ENCODE measurements around the gene ACTR5.

ACTR5 gene

DNA sequence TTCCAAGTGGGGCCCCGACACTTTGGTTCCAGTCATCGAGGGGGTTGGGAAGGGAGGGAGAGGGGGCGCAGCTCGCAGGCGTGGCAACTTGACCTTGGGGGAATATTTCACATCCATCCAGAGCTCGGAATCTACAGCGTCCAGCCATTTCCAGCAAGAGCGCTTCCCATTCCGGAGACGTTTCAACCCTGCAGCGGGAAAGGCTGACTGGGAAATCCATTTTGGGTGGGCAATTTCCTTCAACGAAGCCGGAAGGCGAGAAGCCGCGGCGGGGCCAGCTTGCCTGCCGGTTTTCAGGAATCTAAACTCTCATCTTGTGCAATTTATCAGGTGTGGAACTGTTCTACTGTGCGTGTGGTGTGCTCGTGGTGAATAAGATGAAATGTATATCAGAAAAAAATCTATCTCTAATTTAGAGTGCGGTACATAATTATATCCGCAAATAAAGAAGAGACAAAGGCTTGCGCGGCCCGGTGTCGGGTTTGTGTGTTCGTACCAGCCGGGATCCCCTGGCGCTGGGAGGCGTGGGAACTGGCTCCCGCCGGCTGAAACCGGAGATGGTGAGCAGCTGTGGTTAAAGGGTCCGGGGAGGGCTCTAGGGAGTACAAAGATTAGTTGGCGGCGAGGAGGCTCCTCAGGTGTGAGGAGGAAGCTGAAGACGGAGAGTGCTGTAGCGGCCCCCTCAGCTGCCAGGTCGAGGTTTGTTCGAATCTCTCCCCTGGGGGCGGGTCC is 19.2 kb upstream of the ACTR5 start:
- DNase-seq: peak in 3 of 56 donors; percentile 6 to 21 (median 13)

DNA sequence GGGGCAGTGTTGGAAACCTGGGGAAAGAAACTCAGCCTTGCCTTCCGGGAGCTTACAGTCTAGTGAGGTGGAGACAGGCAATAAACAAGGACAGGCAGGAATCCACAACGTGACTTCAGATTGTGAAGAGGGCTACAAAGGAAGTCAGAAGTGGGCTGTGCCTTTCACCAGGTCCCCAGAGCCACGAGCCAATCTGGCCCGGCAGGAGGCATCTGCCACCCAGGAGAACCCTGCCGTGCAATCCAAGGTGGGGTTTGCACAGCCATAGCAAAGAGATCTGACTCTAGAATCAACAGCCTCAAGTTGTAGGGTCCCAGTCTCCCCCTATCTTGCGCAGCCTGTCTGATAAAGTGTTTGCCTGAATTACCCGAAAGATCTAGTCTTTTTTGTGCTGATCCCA is 18.5 kb upstream of the ACTR5 start:
- DNase-seq: peak in 1 of 56 donors; percentile 20

DNA sequence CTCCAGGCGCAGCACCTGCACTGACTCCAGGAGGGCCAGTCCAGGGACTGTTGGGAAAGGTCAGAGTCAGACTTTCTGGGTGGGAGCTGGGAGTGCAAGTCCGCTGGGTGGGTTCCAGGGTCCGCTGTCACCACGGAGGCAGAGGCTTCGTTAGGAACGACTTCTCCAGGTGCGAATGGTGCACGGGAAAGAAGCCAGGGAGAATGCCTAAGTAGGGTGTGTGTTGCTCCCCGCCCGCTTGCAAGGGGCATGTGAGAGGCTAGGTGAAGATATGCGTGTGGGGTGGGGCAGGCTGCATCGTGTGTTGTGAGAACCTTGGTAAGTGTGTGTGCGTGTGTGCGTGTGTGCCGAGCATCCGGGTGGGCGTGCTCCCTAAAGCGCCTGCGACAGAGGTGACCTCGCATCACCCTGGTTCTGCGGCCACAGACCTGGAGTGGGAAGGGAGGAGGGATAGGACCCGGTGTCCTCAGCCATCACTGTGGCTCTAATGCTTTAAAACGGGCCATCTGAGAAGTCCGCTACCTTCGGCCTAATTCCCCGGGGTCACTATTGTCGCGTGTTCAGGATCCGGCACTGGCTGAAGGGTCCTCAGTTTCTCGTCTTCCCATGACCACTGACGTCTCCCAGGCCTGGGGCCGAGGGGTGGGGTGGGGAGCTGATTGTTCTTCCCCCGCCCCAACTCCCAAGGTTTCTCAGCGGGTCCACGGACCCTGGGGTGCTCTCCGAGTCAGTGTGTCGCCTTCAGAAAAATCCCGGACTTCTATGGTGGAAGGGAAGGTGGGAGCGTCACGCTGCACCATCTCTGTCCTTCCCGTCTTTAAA is 17.9 kb upstream of the ACTR5 start:
- DNase-seq: peak in 13 of 56 donors; percentile 8 to 53 (median 27)

DNA sequence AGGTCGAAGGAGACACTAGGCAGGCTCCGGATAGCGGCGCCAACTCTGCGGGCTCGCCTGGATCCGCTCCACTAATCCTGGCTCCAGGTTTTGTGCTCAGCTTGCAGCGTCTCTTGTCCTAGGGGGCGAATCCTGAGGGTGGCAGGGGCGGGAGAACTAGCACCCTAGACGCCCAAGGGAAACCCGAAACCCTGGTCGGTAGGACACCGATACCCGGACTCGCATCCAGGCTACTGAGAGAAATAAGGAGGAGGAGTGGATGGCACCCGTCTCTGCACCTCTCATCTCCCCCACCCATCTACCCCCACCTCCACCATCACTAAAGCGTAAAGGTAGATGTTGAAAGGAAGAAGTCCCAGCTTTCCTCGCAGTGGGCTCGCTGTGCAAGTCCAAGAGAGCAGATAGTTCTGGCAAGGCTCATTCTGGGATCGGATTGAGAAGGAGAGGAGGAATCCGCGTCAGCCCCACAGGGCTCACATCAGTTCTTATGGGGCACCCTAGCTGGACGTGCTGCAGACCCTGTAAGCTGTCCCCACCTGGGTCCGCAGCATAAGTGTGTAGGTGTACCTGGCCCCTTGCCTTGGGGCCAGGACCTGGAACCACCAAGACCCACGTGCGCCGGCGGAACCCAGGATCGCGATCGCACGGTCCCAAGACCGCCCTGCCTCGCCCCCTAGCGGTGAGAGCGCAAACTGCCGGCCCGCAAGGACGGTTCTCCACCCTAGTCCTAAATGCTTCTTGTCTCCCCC is 17.1 kb upstream of the ACTR5 start:
- peak in 45 of 56 donors; percentile 11 to 80 (median 48) for DNase-seq

DNA sequence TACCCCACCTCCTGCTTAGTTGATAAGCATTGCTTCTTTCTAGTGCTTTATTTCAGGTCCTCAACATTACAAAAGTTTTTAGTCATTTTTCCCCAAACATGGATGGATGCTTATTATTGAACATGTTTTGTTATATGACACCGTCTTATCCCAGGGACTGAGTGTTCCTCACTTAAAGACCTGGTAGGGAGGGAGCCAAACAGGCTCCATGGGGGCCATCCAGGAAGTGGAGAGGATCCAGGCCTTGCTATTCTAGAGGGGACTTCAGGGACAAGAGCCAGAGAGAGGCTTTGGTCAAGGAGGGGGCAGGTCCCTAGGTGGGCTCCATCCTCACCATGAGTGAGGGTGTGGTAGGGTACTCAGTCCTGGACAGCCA is 16.5 kb upstream of the ACTR5 start:
- DNase-seq: no peak

DNA sequence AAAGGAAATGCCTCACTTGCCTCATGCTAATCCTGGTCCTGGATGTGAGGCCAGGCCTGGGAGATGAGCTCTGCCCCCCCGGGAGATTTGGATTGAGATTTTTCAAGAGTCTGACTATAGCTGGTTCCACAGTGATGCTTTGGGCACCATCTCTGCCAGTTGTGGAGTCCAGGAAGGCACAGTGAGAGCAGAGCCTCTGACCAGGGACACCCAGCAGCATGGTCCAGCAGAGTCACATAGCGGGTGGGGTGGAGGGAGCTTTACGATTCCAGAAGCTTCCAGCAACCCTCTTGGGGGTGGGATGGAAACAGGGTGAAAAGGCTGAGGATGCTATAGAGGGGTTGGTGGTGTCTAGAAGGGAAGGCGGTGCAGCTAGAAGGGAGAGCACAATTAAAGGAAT is 15.3 kb upstream of the ACTR5 start:
- DNase-seq: no peak

DNA sequence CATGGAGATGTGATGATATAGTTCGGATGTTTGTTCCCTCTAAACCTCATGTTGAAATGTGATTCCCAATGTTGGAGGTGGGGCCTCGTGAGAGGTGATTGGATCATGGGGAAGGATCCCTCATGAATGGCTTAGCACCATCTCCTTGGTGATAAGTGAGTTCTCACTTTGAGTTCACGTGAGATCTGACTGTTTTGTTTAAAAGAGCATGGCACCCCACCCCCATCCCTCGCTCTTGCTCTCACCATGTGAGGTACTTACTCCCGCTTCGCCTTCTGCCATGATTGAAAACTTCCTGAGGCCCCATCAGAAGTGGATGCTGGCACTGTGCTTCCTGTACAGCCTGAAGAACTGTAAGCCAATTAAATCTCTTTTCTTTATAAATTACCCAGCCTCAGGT is 13.1 kb upstream of the ACTR5 start:
- DNase-seq: no peak

DNA sequence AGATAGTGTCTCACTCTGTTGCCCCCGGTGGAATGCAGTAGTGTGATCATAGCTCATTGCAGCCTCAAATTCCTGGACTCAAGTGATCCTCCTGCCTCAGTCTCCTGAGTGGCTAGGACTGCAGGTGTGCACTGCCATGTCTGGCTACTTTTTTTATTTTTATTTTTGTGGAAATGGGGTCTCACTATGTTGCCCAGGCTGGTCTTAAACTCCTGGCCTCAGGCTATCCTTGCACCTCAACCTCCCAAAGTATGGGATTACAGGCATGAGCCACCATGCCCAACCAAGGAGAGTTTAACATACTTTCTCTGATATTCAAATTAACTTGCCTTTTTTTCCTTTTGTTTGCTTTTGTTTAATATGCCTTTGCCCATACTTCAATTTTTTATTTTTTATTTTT is 10.4 kb upstream of the ACTR5 start:
- DNase-seq: no peak

DNA sequence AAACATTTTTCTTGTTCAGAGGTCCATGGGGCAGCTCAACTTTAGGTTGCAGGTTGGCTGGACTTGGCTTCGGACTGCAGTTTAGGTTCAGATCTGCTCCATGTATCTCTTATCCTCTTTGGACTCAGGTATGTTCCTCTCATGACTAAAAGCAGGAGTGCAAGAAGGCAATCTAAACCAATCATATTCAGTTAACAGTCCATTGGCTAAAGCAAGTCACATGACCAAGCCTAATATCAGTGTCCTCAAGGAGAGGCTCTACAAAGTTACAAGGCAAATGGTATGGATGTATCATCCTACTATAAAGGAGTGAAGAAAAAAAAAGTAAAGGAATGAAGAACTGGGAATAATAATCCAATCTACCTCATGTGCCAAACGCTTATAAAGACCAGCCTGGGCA is 2.5 kb upstream of the ACTR5 start:
- DNase-seq: no peak

DNA sequence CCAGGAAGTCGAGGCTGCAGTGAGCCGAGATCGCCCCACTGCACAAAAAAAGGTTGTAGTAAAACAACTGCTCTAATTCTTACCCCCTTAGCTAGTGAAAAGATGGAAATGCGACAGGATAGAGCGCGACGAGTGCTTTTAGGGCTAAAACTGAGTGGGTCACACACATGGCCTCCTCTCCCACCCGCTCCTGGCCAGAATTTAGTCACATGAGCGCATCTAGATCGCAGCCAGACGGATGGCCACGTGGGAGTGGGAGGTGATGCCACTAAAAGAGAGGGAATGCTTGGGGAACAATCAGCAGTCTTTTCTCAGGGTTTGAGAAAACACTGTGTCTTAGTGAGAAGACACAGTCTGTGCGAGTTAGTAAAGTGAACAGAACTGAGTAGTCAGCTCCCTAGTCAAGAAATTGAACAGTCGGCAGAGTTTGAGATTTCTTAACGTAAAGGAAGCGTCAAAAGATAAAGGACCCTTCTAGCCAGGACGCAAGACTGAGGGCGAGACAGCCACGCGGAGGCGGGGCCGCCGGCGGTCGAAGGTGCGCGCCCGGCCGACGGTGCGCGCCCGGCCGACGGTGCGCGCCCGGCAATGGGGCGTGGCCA is 664 bp upstream of the ACTR5 start:
- peak in 1 of 56 donors; percentile 19 for DNase-seq

DNA sequence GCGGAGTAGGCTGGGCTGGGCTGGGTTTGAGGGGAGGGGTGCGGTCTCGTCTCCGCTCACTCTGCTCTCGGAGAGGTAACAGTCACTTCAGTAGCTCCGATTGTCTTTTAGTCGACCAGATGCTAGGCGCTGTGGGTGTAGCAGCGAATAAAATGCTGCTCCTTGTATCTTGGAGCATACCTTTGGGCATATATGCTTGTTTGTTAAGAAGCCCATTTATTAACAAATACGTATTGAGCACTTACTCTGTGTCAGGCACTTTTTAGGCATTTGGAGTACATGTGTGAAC is 545 bp downstream of the ACTR5 start:
- DNase-seq: peak in 5 of 56 donors; percentile 27 to 46 (median 33)

DNA sequence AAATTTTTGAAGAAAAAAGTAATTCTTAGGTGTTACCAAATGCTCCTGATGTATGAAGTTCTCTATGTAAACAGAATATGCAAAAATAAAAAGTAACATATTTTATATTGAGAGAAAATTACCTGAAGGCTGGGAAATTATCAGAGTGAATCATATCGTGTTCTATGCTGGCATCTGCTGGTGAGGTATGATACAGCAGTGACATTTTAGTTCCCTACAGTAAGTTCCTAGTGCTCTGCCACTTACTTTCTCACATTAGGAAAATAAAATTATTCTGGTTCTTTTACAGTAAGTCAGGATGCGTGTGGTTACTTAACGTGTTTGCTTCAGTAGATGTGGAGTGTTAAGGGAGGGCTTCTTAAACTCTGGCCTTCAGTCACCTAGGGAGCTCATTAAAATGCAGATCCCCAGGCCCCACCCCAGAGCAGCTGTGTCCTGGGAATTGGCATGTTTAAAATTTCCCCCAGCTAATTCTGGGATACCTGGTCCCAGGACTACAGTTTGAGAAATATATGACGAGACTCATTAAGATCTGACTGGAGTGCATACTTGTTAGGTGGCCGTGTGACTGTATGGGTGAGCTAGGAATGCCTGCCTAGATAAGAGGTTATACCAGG is 3.2 kb downstream of the ACTR5 start:
- peak in 5 of 56 donors; percentile 2 to 33 (median 8) for DNase-seq

DNA sequence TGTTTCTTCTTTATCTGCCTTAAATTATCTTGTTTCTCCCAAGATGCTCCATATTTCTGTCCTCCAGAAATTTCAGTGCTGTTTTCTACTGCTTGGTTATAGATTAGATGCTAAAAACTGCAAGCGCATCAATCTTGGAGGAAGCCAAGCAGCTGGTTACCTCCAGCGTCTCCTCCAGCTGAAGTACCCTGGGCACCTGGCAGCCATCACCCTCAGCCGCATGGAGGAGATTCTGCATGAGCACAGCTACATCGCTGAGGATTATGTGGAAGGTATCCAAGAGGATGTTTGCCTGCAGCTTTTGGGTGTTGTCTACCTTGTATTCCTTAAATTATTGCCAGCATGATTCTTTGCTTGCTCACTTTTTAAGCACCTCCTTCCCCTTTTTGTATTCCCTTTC is 3.8 kb downstream of the ACTR5 start:
- DNase-seq: no peak

DNA sequence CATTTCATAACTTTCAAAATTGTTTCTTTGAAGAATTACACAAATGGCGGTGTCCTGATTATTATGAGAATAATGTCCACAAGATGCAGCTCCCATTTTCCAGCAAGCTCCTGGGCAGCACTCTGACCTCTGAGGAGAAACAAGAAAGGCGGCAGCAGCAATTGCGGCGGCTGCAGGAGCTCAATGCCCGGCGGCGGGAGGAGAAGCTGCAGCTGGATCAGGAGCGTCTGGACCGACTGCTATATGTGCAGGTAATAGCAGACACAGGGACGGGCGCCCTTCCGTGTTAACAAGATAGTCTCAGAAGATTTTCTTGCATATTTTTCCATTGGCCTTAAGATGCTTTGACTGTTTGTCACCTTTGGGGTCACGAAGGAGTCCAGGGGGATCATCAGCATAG is 6.7 kb downstream of the ACTR5 start:
- DNase-seq: no peak

DNA sequence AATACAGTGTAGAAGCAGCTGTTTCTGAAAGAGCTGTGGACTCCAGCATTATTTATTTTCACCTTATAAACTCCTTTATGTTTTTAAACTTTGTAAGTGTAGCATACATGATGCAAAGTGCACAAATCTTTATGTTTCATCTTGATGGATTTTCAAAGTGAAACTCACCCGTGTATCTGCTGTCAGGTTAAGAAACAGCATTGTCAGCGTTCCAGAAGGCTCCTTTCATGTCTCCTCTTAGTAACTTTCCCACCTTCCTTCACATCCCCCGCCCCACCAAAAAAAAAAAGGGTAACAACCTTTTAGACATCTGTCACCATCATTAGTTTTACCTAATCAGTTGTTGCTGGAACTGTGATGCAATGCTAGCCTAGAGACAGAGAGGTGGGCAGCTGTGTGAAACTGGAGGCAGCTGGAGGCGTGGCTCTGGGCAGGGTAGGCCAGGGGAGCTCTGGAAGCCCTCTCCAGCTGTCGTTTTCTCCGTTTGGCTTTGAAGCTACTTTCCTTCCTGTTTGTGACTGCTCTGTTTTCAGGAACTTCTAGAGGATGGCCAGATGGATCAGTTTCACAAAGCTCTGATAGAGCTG is 7.2 kb downstream of the ACTR5 start:
- no peak for DNase-seq

DNA sequence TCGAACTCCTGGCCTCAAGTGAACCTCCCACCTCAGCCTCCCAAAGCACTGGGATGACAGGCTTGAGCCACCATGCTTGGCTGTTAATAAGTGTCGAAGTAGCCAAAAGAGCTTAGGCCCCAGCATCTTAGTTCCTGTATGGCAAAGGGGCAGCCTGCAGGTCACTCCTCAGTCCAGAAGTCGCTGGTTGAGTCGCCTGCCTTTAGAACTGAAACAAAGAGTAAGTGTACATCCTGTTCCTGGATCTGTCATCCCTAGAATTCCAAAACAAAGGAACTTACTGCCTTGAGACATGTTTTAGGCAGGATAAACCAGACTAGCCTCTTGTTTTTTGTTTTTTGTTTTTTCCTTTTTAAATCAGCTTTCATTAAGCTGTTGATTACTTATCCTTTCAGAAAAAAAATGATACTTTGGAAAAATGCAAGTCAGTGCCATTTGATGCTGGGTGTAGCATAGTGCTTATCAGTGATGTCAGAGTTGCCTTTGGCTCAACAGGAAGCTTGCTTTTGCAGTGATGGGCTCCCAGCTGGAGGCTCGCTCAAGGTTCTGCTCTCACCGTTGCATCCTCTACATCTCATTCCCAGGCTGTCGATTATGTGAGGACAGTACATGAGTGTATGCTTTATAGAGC is 9.0 kb downstream of the ACTR5 start:
- DNase-seq: no peak

DNA sequence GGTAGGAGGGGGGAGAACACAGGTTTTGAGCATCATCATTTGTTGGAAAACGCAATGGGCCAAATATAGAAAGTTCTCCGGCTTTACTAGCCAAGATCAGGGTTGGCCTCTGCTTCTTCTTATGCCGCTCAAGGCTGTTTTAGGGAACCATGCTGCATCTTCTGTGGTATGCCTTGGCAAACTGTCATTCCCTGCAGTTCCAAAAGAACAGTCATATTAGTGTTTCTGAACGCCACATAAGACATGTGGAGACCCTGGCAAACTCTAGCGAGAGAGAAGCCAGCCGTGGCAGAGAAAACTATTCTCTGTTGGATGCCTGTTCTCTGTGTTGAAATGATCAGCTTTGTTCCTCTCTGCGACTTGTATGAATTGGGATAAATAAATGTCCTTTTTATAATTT is 10.8 kb downstream of the ACTR5 start:
- peak in 6 of 56 donors; percentile 3 to 14 (median 7) for DNase-seq

DNA sequence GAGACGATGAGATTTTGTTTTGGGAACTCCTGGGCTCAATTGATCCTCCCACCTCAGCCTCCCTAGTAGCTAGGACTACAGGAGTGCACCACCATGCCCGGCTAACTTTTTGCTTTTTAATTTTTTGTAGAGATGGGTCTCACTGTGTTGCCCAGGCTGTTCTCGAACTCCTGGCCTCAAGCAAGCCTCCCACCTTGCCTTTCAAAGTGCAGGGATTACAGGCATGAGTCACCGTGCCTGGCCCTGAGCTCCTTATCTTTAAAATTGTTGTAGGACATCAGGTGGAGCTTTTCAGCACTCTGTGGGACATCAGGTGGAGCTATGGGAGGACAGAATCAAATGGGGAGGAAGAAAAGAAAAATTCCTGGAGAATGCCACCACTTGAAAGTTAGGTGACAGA is 12.7 kb downstream of the ACTR5 start:
- no peak for DNase-seq

DNA sequence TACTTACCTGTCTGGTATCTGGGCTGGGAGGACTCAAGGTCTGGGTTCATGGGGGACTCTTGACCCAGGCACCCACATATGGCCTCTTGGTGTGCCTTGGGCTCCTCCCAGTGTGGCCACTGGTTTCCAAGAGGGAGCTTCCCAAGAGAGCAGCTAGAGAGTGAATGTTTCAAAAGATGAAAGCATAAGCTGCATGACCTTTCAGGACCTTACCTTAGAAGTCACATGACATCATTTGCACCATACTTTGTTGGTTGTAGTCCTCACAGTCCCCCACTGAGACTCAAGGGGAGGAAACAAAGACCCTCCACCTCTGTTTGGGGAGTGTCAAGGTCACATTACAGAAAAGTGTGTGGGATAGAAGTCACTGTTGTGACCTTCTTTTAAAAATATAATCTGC is 13.9 kb downstream of the ACTR5 start:
- DNase-seq: no peak

DNA sequence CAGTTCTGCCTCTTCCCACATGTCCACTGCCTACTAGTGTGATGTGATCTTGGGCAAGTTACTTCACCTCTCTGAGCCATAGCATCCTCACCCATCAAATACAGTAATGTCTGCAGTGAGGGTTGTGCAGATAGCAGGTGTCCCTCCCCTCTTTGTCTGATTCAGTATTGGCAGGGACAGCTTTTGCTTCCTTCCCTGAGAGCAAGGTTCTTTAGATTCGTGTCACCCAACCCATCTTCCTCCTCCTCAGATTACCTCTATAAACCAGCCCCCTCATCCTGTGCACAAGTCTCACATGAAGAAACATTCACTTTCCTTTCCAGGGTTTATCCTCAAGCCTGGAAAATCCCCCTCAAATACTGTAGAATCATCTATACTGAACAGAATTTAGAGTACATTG is 15.4 kb downstream of the ACTR5 start:
- DNase-seq: peak in 8 of 56 donors; percentile 7 to 24 (median 14)
